GM10266 (cell line): ENCODE data around the gene MORC2.

Experiments
- DNase-seq: peaks from one replicate; pipeline ENCODE4 v3.0.0; 2012; ENCODE audit errors: extremely low spot score
- TF ChIP-seq, protein P1 (sequence below): IDR thresholded peaks from 2 replicates; pipeline ENCODE4 v1.5.1; 2012; ENCODE audit warnings: mild to moderate bottlenecking, low read depth; ENCODE audit not compliant: control insufficient read depth, insufficient read depth; ENCODE audit errors: missing control alignments

The MORC2 gene

DNA sequence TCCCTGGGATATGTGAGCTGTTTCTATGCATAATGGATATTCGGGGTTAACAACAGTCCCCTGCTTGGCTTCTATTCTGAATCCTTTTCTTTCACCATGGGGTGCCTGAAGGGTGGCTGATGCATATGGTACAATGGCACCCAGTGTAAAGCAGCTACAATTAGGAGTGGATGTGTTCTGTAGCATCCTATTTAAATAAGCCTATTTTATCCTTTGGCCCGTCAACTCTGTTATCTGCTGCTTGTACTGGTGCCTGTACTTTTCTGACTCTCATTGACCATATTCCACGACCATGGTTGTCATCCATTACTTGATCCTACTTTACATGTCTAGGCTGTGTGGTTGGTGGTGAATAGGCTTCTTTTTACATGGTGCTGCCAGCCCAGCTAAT, 1.8 kb upstream of the MORC2 start:
- peak; percentile 9 for DNase-seq
- TF ChIP-seq, protein P1, sequence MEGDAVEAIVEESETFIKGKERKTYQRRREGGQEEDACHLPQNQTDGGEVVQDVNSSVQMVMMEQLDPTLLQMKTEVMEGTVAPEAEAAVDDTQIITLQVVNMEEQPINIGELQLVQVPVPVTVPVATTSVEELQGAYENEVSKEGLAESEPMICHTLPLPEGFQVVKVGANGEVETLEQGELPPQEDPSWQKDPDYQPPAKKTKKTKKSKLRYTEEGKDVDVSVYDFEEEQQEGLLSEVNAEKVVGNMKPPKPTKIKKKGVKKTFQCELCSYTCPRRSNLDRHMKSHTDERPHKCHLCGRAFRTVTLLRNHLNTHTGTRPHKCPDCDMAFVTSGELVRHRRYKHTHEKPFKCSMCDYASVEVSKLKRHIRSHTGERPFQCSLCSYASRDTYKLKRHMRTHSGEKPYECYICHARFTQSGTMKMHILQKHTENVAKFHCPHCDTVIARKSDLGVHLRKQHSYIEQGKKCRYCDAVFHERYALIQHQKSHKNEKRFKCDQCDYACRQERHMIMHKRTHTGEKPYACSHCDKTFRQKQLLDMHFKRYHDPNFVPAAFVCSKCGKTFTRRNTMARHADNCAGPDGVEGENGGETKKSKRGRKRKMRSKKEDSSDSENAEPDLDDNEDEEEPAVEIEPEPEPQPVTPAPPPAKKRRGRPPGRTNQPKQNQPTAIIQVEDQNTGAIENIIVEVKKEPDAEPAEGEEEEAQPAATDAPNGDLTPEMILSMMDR: no peak

GRCh38 chr22:30969532-30970355, 1.2 kb upstream of the MORC2 start:
- TF ChIP-seq, protein P1: no peak
- peak; percentile 71 for DNase-seq

DNA sequence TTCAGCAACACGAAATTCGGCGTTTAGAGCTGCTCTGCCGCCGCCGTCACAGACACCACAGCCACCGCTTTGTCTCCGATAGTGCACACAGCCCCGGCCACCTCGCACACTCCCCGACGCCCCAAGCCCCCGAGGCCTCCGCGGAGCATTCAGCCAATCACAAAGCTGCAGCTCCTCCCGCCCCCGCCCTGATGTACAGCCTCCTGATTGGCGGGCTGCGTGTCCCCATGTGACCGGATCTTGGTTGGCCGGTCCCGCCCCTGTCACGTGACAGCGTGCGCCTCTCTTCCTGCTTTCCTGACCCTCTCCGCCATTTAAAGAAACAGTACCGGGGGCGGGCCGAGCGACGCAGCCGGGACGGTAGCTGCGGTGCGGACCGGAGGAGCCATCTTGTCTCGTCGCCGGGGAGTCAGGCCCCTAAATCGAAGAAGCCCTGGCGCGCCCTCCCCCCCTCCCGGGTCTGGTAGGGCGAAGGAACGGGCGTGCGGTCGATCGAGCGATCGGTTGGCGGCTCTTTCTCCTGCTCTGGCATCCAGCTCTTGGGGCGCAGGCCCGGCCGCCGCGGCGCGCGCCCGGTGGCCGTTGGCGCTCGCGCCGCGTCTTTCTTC, 454 bp upstream of the MORC2 start, which contains the start of gene TUG1:
Gene TUG1 (plus strand): TSS at position 342 of the 608 bp plus-strand sequence.
- DNase-seq: peak; percentile 100
- TF ChIP-seq, protein P1: no peak

GRCh38 chr22:30964858-30965257, 3.7 kb downstream of the MORC2 start:
- TF ChIP-seq, protein P1: no peak
- no peak for DNase-seq

- DNase-seq: no peak
- TF ChIP-seq, protein P1: no peak
Observed at GRCh38 chr22:30955153-30955552, 13.4 kb downstream of the MORC2 start.

DNA sequence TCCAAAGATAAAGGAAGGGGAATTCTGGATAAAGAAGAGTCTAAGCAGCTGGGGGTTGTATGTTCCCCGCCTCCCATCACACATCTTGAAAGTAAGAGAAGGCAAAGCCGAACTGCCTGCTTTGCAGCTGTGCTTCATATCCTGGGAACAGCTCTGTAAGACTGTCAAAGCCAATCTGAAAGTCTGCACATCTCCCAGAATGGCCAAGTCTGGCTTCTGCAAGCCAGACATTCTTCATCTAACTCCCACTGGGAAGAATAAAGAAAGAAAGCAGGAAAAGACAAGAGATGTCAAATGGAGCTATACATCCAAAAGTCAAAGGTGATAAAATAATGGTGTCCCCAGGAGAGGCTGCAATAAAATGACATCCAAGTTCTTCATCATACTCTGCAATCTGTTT, 15.4 kb downstream of the MORC2 start:
- no peak for DNase-seq
- TF ChIP-seq, protein P1: no peak
